Measurements from ENCODE around the gene ATP13A3. TPM values are rescaled to one million over a fixed set of nuclear protein-coding genes. Genes with fewer than 3 reads are reported as not detected.

ATP13A3 gene
- total RNA-seq, 1 experiment from 2014 or later, result 78.3 TPM

- TF ChIP-seq ZNF281 (CRISPR knock-in tag; IDR thresholded peaks at IDR 0.05) (no peak), ZNF317 (CRISPR knock-in tag; IDR thresholded peaks at IDR 0.05; ENCODE audit: borderline replicate concordance, low read depth) (no peak)
Measured at GRCh38 chr3:194481103-194481502, 5.7 kb downstream of the ATP13A3 start (continued).

- CTCF ChIA-PET, result interaction anchor here (0.7 kb wide), 1 partner anchor 24 kb away, joined by 4 read pairs; no protein-coding TSS in a partner anchor
- H3K27ac Mint-ChIP-seq, result no peak overlapping the region
- H3K4me1 Mint-ChIP-seq, result peaks cover 29% of the 10 kb centered on the region
- no peak overlapping the region for H3K4me3 Mint-ChIP-seq
- no peaks in the 10 kb centered on the region for H3K36me3 Mint-ChIP-seq
- H3K9me3 Mint-ChIP-seq, result no peaks in the 10 kb centered on the region
- POLR2A ChIA-PET, result no interaction called here
- DNase-seq (ENCODE audit: low spot score), result no peak
- H3K27me3 Mint-ChIP-seq (ENCODE audit: low read depth), result no peaks in the 10 kb centered on the region
- no peak for ATAC-seq
- TF ChIP-seq ZBTB43 (CRISPR knock-in tag; IDR thresholded peaks at IDR 0.05) (no peak), ATF1 (CRISPR knock-in tag; IDR thresholded peaks at IDR 0.05) (no peak), KAT7 (CRISPR knock-in tag; IDR thresholded peaks at IDR 0.05; ENCODE audit: borderline replicate concordance) (no peak), FOXJ3 (CRISPR knock-in tag; IDR thresholded peaks at IDR 0.05; ENCODE audit: borderline replicate concordance) (no peak), E2F4 (CRISPR knock-in tag; IDR thresholded peaks at IDR 0.05; ENCODE audit: borderline replicate concordance, low read depth) (no peak), ZBTB21 (CRISPR knock-in tag; IDR thresholded peaks at IDR 0.05; ENCODE audit: borderline replicate concordance) (no peak), JAZF1 (CRISPR knock-in tag; IDR thresholded peaks at IDR 0.05) (no peak), ZNF263 (CRISPR knock-in tag; IDR thresholded peaks at IDR 0.05; ENCODE audit: low read depth) (no peak), AFF4 (CRISPR knock-in tag; IDR thresholded peaks at IDR 0.05; ENCODE audit: borderline replicate concordance) (no peak), ZNF396 (CRISPR knock-in tag; IDR thresholded peaks at IDR 0.05; ENCODE audit: borderline replicate concordance) (no peak), JUN (CRISPR knock-in tag; IDR thresholded peaks at IDR 0.05) (no peak), CTCF (IDR thresholded peaks at IDR 0.05) (no peak), ELF4 (CRISPR knock-in tag; IDR thresholded peaks at IDR 0.05; ENCODE audit: low read depth) (no peak)
Measured at GRCh38 chr3:194476784-194477183, 10.0 kb downstream of the ATP13A3 start.

Measured in WTC11 (cell line).